ENCODE results near the gene PDE6D.
A peak's percentile ranks its signal among the peaks of the same experiment; 100 is the strongest.

The PDE6D gene

GRCh38 chr2:231794383-231794782 is 13.3 kb upstream of the PDE6D start:
- Histone ChIP-seq H3K27ac (no peak overlapping the region), H3K4me1 (ENCODE audit: control insufficient read depth in 1 of 2, insufficient read depth in 1 of 2, low read depth in 1 of 2, low read length in 1 of 2) (no peaks in the 10 kb centered on the region), H3K27me3 (no peaks in the 10 kb centered on the region), H3K36me3 (peaks cover 65% of the 10 kb centered on the region), H3K4me3 (ENCODE audit: low read depth in 1 of 2, low read length in 1 of 2) (no peak overlapping the region), H3K9me3 (no peaks in the 10 kb centered on the region)
- no peak for TF ChIP-seq CTCF (IDR thresholded peaks at IDR 0.05)

GRCh38 chr2:231791107-231791506 is 10.0 kb upstream of the PDE6D start:
- Histone ChIP-seq H3K4me1 (ENCODE audit: control insufficient read depth in 1 of 2, insufficient read depth in 1 of 2, low read depth in 1 of 2, low read length in 1 of 2) (peaks cover 9% of the 10 kb centered on the region in 2 experiments), H3K36me3 (peaks cover 47% of the 10 kb centered on the region), H3K27me3 (no peaks in the 10 kb centered on the region), H3K9me3 (no peaks in the 10 kb centered on the region), H3K27ac (no peak overlapping the region), H3K4me3 (ENCODE audit: low read depth in 1 of 2, low read length in 1 of 2) (no peak overlapping the region)
- TF ChIP-seq CTCF (IDR thresholded peaks at IDR 0.05): no peak

GRCh38 chr2:231786917-231787292 is 5.8 kb upstream of the PDE6D start:
- Histone ChIP-seq H3K4me1 (ENCODE audit: control insufficient read depth in 1 of 2, insufficient read depth in 1 of 2, low read depth in 1 of 2, low read length in 1 of 2) (peaks cover 21 to 27% of the 10 kb centered on the region in 2 experiments), H3K4me3 (ENCODE audit: low read depth in 1 of 2, low read length in 1 of 2) (peak overlapping the region; percentile 71 to 87), H3K36me3 (peaks cover 21% of the 10 kb centered on the region), H3K27ac (peak overlapping the region; percentile 62), H3K27me3 (no peaks in the 10 kb centered on the region), H3K9me3 (no peaks in the 10 kb centered on the region)
- TF ChIP-seq CTCF (IDR thresholded peaks at IDR 0.05): no peak

GRCh38 chr2:231786177-231786916 is 5.3 kb upstream of the PDE6D start, which contains the start of gene COPS7B:
TSS of gene COPS7B (plus strand) at chr2:231786445. CDS start at chr2:231788571, 2,126 bp downstream.
- H3K4me3 ChIP-seq (ENCODE audit: low read depth in 1 of 2, low read length in 1 of 2): peak within 1 kb of the TSS; percentile 71 to 87
- H3K4me1 ChIP-seq (ENCODE audit: control insufficient read depth in 1 of 2, insufficient read depth in 1 of 2, low read depth in 1 of 2, low read length in 1 of 2): peaks cover 25 to 31% of the 10 kb centered on the region in 2 experiments
- TF ChIP-seq CTCF (IDR thresholded peaks at IDR 0.05): peak; percentile 7
- peaks cover 15% of the 10 kb centered on the region for H3K36me3 ChIP-seq
- no peaks in the 10 kb centered on the region for H3K9me3 ChIP-seq
- H3K27me3 ChIP-seq: no peaks in the 10 kb centered on the region
- peak within 1 kb of the TSS; percentile 62 for H3K27ac ChIP-seq

- Histone ChIP-seq H3K27ac (peak overlapping the region; percentile 62), H3K9me3 (no peaks in the 10 kb centered on the region), H3K4me1 (ENCODE audit: control insufficient read depth in 1 of 2, insufficient read depth in 1 of 2, low read depth in 1 of 2, low read length in 1 of 2) (peaks cover 25 to 31% of the 10 kb centered on the region in 2 experiments), H3K4me3 (ENCODE audit: low read depth in 1 of 2, low read length in 1 of 2) (peak overlapping the region; percentile 71 to 87), H3K27me3 (no peaks in the 10 kb centered on the region), H3K36me3 (peaks cover 10% of the 10 kb centered on the region)
- no peak for TF ChIP-seq CTCF (IDR thresholded peaks at IDR 0.05)
Measured at GRCh38 chr2:231785822-231786176, 4.7 kb upstream of the PDE6D start.

Measured in neutrophil (primary cell).